Measurements from ENCODE around the gene ERN1.

The ERN1 gene

DNA sequence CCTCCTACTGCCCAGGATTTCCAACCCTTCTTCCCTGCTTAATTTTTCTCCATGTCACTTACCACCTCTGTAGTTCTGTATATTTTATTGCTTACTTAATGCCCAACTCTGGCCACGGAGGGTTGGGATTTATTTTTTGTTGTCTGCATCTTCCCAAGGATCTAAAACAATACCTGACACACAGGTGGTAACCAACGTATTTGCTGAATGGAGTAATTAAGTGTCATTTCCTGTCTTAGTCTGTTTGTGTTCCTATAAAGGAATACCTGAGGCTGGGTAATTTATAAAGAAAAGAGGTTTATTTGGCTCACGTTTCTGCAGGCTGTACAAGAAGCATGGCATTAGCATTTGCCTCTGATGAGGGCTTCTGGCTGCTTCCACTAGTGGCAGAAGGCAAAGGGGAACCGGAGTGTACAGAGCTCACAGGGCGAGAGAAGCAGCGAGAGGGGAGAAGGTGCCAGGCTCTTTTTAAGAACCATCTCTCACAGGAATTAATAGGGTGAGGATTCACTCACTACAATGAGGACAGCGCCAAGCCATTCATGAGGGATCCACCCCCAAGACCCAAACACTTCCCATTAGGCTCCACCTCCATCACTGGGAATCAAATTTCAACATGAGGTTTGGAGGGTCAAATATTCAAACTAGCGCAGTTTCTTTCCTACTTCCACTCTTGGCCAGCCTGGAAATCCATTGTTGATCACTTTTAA is 44.8 kb downstream of the ERN1 start:
- FAIRE-seq = no peak
- DNase-seq (ENCODE audit: low spot score) = no peak

- FAIRE-seq (no peak), DNase-seq (ENCODE audit: low spot score) (peak; percentile 31)
Observed at GRCh38 chr17:64084086-64084939, 45.6 kb downstream of the ERN1 start.

DNA sequence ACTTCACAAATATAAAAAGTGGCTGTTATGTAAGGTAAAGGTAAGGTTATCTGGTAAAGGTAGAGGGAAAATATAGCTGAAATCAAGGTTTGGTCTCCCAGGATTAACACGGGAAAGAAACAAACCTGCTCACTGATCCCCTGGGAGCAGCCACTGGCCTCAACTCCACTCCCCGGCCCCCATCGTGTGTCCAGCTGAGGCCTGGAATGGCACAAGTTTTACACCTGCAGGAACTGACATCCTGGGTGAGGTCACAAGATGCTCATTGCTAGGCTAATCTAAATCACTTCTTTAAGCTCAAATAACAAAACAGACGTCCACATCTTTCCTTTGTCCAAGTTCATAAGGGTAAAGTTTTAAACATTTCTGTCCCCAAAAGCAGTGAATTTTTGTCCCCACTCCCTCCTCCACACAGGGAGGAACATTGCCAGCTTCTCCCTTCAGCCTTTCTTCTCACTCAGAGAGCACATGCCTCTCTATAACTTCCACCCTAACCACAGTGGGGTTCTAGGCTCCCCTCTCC is 46.3 kb downstream of the ERN1 start:
- FAIRE-seq (no peak), DNase-seq (ENCODE audit: low spot score) (no peak)

- FAIRE-seq (no peak), DNase-seq (ENCODE audit: low spot score) (no peak)
Observed at GRCh38 chr17:64083093-64083492, 46.9 kb downstream of the ERN1 start.

GRCh38 chr17:64081802-64082799 is 47.8 kb downstream of the ERN1 start:
- FAIRE-seq = no peak

DNA sequence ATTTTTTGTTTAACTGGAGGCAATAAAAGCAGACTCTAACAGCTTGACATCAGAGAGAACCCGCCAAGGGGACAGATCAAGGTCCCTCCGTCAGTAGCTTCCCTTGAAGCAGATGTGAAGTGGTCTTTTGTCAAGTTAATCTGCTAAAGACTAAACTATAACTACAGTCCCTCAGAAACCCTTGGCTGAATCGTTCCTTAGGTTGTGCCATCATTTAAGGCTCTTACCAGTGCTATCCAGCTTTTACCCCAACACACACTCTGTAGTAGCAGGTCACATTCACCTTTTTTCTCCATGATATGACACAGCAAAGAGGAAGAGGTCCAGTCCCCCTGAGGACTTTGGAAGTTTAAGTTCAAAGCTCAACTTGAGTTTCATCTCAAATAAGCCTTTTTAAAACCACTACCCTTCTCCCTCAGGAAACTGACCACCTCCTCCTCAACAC is 49.7 kb downstream of the ERN1 start:
- FAIRE-seq = no peak
- no peak for DNase-seq (ENCODE audit: low spot score)

More at GRCh38 chr17:64081802-64082799, 47.8 kb downstream of the ERN1 start:
- peak; percentile 15 for DNase-seq (ENCODE audit: low spot score)

DNA sequence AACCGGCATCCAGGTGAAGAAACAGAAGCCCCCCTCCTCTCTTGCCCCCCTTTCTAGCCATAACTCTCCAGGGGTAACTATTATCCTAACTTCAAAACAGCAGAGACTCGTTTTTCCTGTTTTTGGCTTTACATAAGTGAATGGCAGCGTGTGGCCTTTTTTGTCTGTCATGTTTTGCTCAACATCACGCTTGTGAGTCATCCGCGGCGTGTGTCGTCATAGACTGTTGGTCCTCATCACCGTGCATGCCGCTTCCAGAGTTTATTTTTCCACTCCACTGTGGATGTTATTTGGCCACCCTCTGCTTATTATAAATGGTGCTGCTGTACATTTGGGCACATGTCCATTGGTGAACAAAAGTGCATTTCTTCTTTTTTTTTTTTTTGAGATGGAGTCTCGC is 52.6 kb downstream of the ERN1 start:
- FAIRE-seq (no peak), DNase-seq (ENCODE audit: low spot score) (no peak)

- DNase-seq (ENCODE audit: low spot score) (no peak), FAIRE-seq (no peak)
Observed at GRCh38 chr17:64075913-64076312, 54.0 kb downstream of the ERN1 start.

DNA sequence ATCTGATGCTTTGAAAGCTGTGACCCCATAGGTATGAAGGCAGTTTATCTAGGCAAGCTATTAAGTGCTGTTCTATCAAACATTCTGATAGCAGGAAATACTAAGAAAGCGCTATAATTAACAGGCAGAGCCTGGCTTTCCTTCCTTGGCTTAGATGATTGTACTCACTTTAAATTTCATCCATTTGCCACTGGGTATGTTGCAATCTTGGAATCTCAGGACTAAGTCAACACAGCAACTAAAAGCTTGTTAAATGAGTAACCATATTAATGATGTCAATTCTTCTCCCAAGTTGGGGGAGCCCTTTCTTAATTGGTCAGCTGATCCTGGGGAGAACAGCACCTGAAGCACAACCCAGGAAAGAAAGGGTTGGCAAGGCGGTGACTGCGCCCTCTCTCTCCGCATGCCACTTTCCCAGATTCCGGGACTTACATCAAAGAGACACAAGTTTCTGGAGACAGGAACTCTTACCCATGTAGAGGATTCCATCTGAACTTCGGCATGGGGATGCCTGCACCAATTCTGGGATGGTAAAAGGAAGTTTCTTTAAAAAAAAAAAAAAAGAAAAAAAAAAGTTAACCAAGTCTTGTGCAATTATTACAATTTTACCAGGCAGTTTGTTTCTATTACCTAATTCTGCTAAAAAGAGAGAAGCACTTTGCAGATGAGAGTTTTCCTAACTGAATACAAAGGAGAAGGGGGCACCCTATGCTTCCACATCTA is 55.1 kb downstream of the ERN1 start:
- FAIRE-seq = no peak
- peak; percentile 32 for DNase-seq (ENCODE audit: low spot score)

DNA sequence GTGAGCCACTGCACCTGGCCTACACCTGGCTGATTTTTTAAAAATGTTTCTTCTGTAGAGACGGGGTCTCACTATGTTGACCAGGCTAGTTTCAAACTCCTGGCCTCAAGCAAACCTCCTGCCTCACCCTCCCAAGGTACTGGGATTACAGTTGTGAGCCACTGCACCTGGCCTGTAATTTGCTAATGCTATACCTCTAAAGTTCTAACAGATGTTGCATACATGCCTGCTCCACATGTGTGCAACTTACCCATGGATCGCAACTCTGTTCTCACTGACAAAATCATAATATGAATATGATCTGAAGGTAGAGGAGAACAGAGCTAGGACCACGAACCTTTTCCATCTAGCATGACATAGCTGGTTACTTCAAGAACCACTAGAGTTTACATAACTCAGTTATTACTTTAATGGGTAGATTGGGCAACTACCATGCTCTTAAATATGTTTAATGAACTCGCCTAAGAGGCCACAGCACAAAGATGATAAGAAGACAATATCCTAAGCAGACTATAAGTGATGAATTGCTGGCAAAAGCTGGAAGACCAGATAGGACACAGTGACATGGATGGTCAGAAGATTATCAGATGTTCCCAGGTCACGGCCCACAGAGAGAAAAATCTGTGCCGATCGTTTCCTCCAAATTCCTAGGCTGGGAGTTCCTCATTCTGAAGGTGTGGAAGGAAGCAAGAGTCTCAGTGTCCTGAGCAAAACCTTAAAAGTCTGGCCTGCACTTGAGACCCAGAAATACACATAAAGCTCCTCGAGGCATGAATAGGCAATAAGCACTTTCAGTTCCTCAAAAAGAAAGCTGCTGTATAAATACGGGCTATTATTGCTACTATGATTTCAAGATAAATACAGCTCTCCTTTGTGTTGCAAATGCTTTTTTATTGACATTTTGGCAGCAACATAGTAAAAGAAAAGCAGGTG is 55.9 kb downstream of the ERN1 start:
- DNase-seq (ENCODE audit: low spot score) (no peak), FAIRE-seq (no peak)

DNA sequence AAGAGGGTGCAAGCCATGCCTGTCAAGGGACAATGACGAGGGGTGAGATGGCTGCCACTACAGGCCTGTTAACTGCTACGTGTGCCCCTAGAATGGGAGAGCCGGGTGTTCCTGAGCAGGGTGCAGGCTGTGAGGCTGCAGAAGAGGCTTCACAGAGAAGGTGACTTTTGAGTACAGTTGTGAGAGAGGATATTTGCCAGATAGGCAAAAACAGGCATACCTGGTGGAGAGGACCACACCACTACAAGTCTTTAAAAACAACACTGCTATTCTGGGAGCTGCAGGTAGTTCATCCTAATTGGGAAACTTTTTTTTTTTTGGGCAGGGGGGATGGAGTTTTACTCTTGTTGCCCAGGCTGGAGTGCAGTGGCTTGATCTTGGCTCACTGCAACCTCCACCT is 58.8 kb downstream of the ERN1 start:
- FAIRE-seq (no peak), DNase-seq (ENCODE audit: low spot score) (no peak)

- FAIRE-seq (no peak), DNase-seq (ENCODE audit: low spot score) (no peak)
Observed at GRCh38 chr17:64070213-64070612, 59.7 kb downstream of the ERN1 start.

DNA sequence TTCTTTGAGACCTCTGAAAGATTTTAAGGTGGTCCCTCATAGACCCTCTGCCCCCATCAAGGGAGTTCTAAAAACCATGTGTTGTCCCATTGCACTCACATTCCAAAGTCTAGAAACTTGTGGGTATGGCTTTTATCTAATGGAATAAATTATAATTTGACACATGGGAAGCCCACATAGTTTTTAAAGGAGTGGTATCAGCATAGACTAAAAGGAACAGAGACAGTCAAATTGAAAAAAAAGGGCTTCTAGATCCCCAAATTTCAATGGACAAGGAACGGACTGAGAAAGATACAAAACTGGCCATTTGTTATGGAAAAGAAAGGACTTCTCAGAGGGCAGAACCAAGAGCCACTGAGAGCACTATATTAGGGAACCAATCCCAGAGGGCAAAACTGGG is 60.8 kb downstream of the ERN1 start:
- FAIRE-seq (no peak), DNase-seq (ENCODE audit: low spot score) (no peak)

- DNase-seq (ENCODE audit: low spot score) (no peak), FAIRE-seq (no peak)
Observed at GRCh38 chr17:64067657-64068056, 62.3 kb downstream of the ERN1 start.

- no peak for FAIRE-seq
Observed at GRCh38 chr17:64066716-64067115, 63.2 kb downstream of the ERN1 start.

DNA sequence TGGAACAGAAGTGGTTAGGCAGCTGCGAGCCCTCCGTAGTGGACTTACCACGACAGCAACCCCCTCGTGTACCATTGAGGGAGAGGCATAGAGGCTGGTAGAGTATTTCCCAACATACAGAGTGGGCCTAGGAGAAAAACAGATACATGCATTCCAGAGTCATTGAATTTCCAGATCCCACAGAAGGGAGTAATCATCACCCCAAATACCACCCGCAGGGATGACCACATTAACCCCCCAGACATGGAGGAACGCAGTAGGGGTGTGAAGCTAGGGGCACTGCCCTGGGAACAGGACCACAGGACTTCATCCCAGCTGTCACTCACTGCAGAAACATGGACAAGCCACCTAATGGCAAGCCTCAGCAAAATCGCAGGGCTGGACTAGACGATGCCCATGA is 64.8 kb downstream of the ERN1 start:
- no peak for DNase-seq (ENCODE audit: low spot score)
- FAIRE-seq = no peak

More at GRCh38 chr17:64066716-64067115, 63.2 kb downstream of the ERN1 start:
- no peak for DNase-seq (ENCODE audit: low spot score)

- DNase-seq (ENCODE audit: low spot score) (no peak), FAIRE-seq (no peak)
Observed at GRCh38 chr17:64064331-64064730, 65.6 kb downstream of the ERN1 start.

- FAIRE-seq = no peak
- DNase-seq (ENCODE audit: low spot score) = no peak
Observed at GRCh38 chr17:64063766-64064224, 66.1 kb downstream of the ERN1 start.

DNA sequence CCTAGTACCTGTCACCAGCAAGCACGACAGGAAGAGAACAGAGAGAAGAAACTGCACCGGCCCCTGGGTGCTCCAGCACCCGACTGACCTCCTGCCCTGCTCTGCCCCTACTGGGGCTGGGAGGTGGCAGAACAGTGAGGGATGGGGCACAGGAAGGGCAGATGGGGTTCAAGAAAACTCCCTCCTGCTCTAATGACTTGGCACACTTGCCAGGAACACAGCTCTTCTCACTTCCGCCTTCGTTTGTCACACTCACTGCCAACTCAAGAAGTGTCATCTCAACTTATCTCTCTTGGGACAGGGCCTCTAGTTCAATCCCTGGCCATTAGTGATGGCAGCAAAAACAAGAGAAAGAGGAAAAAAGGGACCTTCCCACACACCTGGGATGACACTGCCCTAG is 66.9 kb downstream of the ERN1 start:
- FAIRE-seq = no peak
- no peak for DNase-seq (ENCODE audit: low spot score)
